Measurements from ENCODE around the gene ADGRF4.

GRCh38 chr6:47681201-47681990 lies 17.0 kb upstream of the ADGRF4 start:
- TF ChIP-seq CEBPB (IDR thresholded peaks at IDR 0.05; ENCODE audit: low read depth, low read length), result no peak
- no peak for TF ChIP-seq KDM5A (IDR thresholded peaks at IDR 0.05; ENCODE audit: low read length)
- TF ChIP-seq CTCF (IDR thresholded peaks at IDR 0.05; ENCODE audit: control extremely low read depth in 1 of 3, insufficient read depth in 1 of 3, low read depth in 1 of 3, low read length in 3 of 3), result no peak
- TF ChIP-seq EZH2 (IDR thresholded peaks at IDR 0.05; ENCODE audit: low read depth, low read length, severe bottlenecking), result no peak
- TF ChIP-seq POLR2AphosphoS5 (IDR thresholded peaks at IDR 0.05; ENCODE audit: low read depth, low read length), result no peak
- TF ChIP-seq CBX5 (IDR thresholded peaks at IDR 0.05; ENCODE audit: low read depth, low read length), result no peak
- no peak for TF ChIP-seq POLR2A (IDR thresholded peaks at IDR 0.05; ENCODE audit: control extremely low read depth in 1 of 2, low read depth in 2 of 2, low read length in 2 of 2)
- TF ChIP-seq JUND (IDR thresholded peaks at IDR 0.05; ENCODE audit: low read length), result no peak

All from H1 (cell line).